GM12892 (cell line): ENCODE results near the gene HLA-DOA.

ENCODE experiments used
- POLR2A ChIP-seq: IDR thresholded peaks from 2 replicates; pipeline ENCODE4 v1.6.1; 2011; ENCODE audit warnings: low read depth, low read length, control low read depth
- TAF1 ChIP-seq: IDR thresholded peaks from 2 replicates; pipeline ENCODE4 v1.6.1; 2011; ENCODE audit warnings: low read depth, mild to moderate bottlenecking, control low read depth, low read length, borderline replicate concordance

GRCh38 chr6:32963866-32964265 lies 45.5 kb downstream of the HLA-DOA start:
- TF ChIP-seq TAF1 (no peak), POLR2A (no peak)
